ENCODE data around the gene HLA-DQA2. TPM values are rescaled to one million over a fixed set of nuclear protein-coding genes. Genes with fewer than 3 reads are reported as not detected.
"Not testable (repeated sequence)": the region's sequence is repeated elsewhere in the genome, so short reads cannot be mapped to it uniquely, and the experiment has no call there.

Gene HLA-DQA2
- total RNA-seq, 1 donor from 2014 or later: not detected

GRCh38 chr6:32775071-32775470 is 33.9 kb downstream of the HLA-DQA2 start:
- no peak overlapping the region for H3K4me3 Mint-ChIP-seq (ENCODE audit: unreplicated experiment)
- no peaks in the 10 kb centered on the region for H3K4me1 Mint-ChIP-seq (ENCODE audit: low read depth)
- H3K27ac Mint-ChIP-seq (ENCODE audit: unreplicated experiment): no peak overlapping the region
- no peaks in the 10 kb centered on the region for H3K36me3 Mint-ChIP-seq (ENCODE audit: low read depth)
- no peak for DNase-seq (ENCODE audit: low spot score)
- H3K9me3 Mint-ChIP-seq (ENCODE audit: low read depth): no peaks in the 10 kb centered on the region
- TF ChIP-seq CTCF (IDR thresholded peaks at IDR 0.05): no peak
- H3K27me3 Mint-ChIP-seq (ENCODE audit: low read depth): peaks cover 50% of the 10 kb centered on the region

- H3K4me3 Mint-ChIP-seq (ENCODE audit: unreplicated experiment): no peak overlapping the region
- H3K27ac Mint-ChIP-seq (ENCODE audit: unreplicated experiment): no peak overlapping the region
- H3K9me3 Mint-ChIP-seq (ENCODE audit: low read depth): peaks cover 8% of the 10 kb centered on the region
- TF ChIP-seq CTCF (IDR thresholded peaks at IDR 0.05): no peak
- peaks cover 55% of the 10 kb centered on the region for H3K27me3 Mint-ChIP-seq (ENCODE audit: low read depth)
- H3K4me1 Mint-ChIP-seq (ENCODE audit: low read depth): no peaks in the 10 kb centered on the region
- H3K36me3 Mint-ChIP-seq (ENCODE audit: low read depth): no peaks in the 10 kb centered on the region
- DNase-seq (ENCODE audit: low spot score): no peak
Measured at GRCh38 chr6:32779036-32779435, 37.8 kb downstream of the HLA-DQA2 start.

DNA sequence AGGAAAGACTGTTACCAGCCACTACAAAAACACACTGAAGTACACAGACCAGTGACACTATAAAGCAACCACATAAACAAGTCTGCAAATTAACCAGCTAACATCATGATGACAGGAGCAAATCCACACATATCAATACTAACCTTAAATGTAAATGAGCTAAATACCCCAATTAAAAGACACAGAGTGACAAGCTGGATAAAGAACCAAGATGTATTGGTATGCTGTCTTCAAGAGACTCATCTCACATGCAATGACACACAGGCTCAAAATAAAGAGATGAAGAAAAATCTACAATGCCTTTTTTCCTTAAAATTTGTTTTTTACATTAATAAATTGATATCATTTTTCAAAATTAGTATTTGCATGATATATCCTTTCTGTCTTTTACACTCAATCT is 41.7 kb downstream of the HLA-DQA2 start:
- DNase-seq (ENCODE audit: low spot score): not testable (repeated sequence)

GRCh38 chr6:32785781-32786533 is 44.8 kb downstream of the HLA-DQA2 start:
- Mint-ChIP-seq H3K36me3 (ENCODE audit: low read depth) (no peaks in the 10 kb centered on the region), H3K27ac (ENCODE audit: unreplicated experiment) (no peak overlapping the region), H3K9me3 (ENCODE audit: low read depth) (peaks cover 8% of the 10 kb centered on the region), H3K27me3 (ENCODE audit: low read depth) (peaks cover 59% of the 10 kb centered on the region), H3K4me1 (ENCODE audit: low read depth) (peaks cover 2% of the 10 kb centered on the region), H3K4me3 (ENCODE audit: unreplicated experiment) (no peak overlapping the region)
- TF ChIP-seq CTCF (IDR thresholded peaks at IDR 0.05): peak; percentile 80
- DNase-seq (ENCODE audit: low spot score): no peak

More for the DNA sequence above, 41.7 kb downstream of the HLA-DQA2 start:
- not testable (repeated sequence) for H3K4me1 Mint-ChIP-seq (ENCODE audit: low read depth); H3K9me3 Mint-ChIP-seq (ENCODE audit: low read depth); H3K36me3 Mint-ChIP-seq (ENCODE audit: low read depth); H3K4me3 Mint-ChIP-seq (ENCODE audit: unreplicated experiment); H3K27ac Mint-ChIP-seq (ENCODE audit: unreplicated experiment)
- H3K27me3 Mint-ChIP-seq (ENCODE audit: low read depth): peaks cover 57% of the 10 kb centered on the region

GRCh38 chr6:32790306-32790705 is 49.1 kb downstream of the HLA-DQA2 start:
- Mint-ChIP-seq H3K4me3 (ENCODE audit: unreplicated experiment) (no peak overlapping the region), H3K36me3 (ENCODE audit: low read depth) (no peaks in the 10 kb centered on the region), H3K4me1 (ENCODE audit: low read depth) (peaks cover 2% of the 10 kb centered on the region), H3K27me3 (ENCODE audit: low read depth) (peaks cover 78% of the 10 kb centered on the region), H3K27ac (ENCODE audit: unreplicated experiment) (no peak overlapping the region), H3K9me3 (ENCODE audit: low read depth) (no peaks in the 10 kb centered on the region)
- TF ChIP-seq CTCF (IDR thresholded peaks at IDR 0.05): no peak
- no peak for DNase-seq (ENCODE audit: low spot score)

DNA sequence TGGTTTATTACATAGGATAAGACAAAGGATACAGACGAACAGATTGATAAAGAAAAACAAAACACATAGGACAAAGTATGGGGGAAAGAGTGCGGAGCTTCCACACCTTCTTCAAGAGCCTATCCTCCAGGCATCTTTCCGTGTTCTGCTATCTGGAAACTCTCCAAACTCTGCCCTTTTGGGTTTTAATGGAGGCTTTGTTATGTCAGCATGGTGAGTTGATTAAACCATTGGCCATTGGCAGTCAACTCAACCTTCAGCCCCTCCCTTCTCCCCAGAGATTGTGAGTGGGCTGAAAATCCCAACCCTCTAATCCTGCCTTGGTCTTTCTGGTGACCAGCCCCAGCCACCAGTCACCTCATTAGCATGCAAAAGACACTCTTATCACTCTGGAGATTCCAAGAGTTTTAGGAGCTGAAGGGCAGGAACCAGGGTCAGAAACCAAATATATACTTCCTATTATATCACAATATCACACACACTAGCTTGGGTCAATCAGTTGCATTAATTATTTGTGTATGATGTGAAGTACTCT is 51.8 kb downstream of the HLA-DQA2 start:
- Mint-ChIP-seq H3K9me3 (ENCODE audit: low read depth) (no peaks in the 10 kb centered on the region), H3K27me3 (ENCODE audit: low read depth) (peaks cover 70% of the 10 kb centered on the region), H3K36me3 (ENCODE audit: low read depth) (no peaks in the 10 kb centered on the region), H3K4me1 (ENCODE audit: low read depth) (peaks cover 5% of the 10 kb centered on the region), H3K27ac (ENCODE audit: unreplicated experiment) (no peak overlapping the region), H3K4me3 (ENCODE audit: unreplicated experiment) (no peak overlapping the region)
- no peak for DNase-seq (ENCODE audit: low spot score)
- no peak for TF ChIP-seq CTCF (IDR thresholded peaks at IDR 0.05)
